Activated CD8-positive, alpha-beta memory T cell treated with anti-CD3 and anti-CD28 coated beads, Interleukin-2, amount 10 ng/mL, durations not matched to agents 7 days and 5 days (primary cell): ENCODE results near the gene RAB44. TPM values are rescaled to one million over a fixed set of nuclear protein-coding genes. Genes with fewer than 3 reads are reported as not detected.
"Not testable (repeated sequence)": the region's sequence is repeated elsewhere in the genome, so short reads cannot be mapped to it uniquely, and the experiment has no call there.

Source experiments
- ATAC-seq: fragments of 150-1000 bp; cut with Tn5 transposase; one replicate; pipeline ENCODE4 v1.10.0; 2021; ENCODE audit warnings: moderate library complexity
- CTCF ChIA-PET: fragments of 350-600 bp; sonication (Branson Sonifier 250); formaldehyde crosslinking; loops from one replicate; lab custom pipeline; 2021; ENCODE audit warnings: antibody characterized with exemption; lab: Charles Lee
- DNase-seq: peaks from one replicate; pipeline ENCODE4 v3.0.0-alpha.2; 2020
- H3K27ac Mint-ChIP-seq: one replicate; pipeline ENCODE4 v1.8.0; 2021; ENCODE audit warnings: mild to moderate bottlenecking, mixed read lengths
- H3K27me3 Mint-ChIP-seq: one replicate; pipeline ENCODE4 v1.8.0; 2021; ENCODE audit warnings: mixed read lengths
- H3K36me3 Mint-ChIP-seq: one replicate; pipeline ENCODE4 v1.8.0; 2021; ENCODE audit warnings: mild to moderate bottlenecking, mixed read lengths
- H3K4me1 Mint-ChIP-seq: one replicate; pipeline ENCODE4 v1.8.0; 2021; ENCODE audit warnings: mixed read lengths
- H3K4me3 Mint-ChIP-seq: one replicate; pipeline ENCODE4 v1.8.0; 2021; ENCODE audit warnings: mild to moderate bottlenecking, moderate library complexity, mixed read lengths
- H3K9me3 Mint-ChIP-seq: one replicate; pipeline ENCODE4 v1.8.0; 2022; ENCODE audit warnings: low read depth, mixed read lengths
- total RNA-seq, 2 experiments: library from RNA; stranded (reverse); gene quantifications; one replicate each; pipeline ENCODE4 v1.2.3, GENCODE V29; 2021

RAB44 gene, protein sequence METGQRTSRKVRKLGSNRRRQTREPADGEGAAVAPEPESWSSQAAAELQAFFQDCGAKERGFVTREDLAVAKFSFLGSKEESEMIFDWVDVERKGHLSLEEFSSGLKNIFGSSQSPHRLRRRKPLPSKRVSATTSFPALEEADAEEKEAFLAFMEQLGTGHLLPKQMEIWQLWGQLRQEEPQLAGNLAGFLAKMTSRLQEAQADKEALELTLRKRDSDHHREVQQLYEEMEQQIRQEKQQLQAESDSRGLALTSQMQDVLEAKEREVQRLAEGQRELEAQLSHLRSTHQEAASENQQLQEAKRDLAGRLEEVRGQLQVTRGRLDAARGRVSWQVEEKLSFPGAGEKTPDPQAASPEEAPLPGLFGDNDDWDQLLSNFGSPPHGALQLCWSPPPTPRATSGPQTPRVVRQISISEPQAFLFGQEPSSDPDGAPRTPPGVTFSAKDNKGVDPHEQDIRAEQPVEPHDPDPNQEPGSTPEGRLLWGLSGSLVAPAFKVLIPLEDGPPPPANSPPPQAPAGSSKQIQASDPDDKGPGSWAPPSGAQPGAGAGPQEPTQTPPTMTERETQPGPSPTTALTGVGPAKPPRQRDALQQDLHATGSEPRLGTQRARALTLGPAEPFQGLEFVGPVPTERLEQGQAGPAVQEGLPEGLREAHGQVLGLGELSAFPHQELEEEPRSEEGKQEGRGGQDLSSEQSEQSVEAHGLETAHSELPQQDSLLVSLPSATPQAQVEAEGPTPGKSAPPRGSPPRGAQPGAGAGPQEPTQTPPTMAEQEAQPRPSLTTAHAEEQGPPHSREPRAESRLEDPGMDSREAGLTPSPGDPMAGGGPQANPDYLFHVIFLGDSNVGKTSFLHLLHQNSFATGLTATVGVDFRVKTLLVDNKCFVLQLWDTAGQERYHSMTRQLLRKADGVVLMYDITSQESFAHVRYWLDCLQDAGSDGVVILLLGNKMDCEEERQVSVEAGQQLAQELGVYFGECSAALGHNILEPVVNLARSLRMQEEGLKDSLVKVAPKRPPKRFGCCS
- total RNA-seq = not detected

DNA sequence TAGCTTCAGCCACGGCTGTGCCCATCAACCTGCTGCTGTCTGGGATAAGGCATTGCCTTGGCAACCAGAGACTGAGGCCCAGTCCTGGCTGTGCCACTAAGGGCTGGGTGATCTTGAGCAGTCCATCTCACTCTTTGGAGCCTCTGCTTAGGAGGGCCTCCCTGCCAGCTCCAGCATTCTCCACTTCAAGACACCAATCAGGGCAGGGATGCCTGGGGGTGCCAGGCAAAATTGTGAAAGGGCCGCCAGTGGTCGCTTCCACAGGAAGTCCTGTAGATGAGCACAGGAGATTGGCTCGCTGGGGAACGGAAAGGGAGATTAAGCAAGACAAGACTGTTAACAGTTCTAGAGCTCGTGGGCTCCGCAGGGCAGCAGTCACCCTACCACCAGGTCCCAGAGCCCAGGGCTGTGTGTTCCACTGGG lies at the start of gene RAB44:
TSS of gene RAB44 (plus strand) at position 346 of the 423 bp plus-strand sequence. CDS start 6,410 bp downstream, outside the sequence.
- peaks cover 2% of the 10 kb centered on the region for H3K36me3 Mint-ChIP-seq
- peaks cover 41% of the 10 kb centered on the region for H3K4me1 Mint-ChIP-seq
- DNase-seq (no peak), ATAC-seq (no peak)
- no peak within 1 kb of the TSS for H3K27ac Mint-ChIP-seq
- CTCF ChIA-PET = interaction anchor here (0.9 to 1.7 kb wide), 4 partner anchors 9 to 82 kb away, joined by 3 to 5 read pairs (median 3); partner anchors contain the start of gene CDKN1A
- H3K9me3 Mint-ChIP-seq = no peaks in the 10 kb centered on the region
- H3K4me3 Mint-ChIP-seq = no peak within 1 kb of the TSS
- no peaks in the 10 kb centered on the region for H3K27me3 Mint-ChIP-seq

DNA sequence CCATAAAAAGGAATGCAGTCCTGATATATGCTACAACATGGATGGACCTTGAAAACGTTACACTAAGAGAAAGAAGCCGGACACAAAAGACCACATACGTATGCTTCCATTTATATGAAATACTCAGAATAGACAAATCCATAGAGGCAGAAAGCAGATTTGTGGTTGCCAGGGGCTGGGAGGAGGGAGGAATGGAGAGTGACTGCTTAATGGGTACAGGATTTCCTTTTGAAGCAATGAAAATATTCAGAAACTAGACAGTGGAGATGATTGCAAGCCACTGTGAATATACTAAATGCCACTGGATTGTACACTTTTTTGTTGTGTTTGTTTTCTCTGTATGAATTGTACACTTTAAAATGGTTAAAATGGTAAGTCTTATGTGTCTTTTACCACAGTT lies 48.5 kb upstream of the RAB44 start:
- no peak for ATAC-seq
- no peaks in the 10 kb centered on the region for H3K9me3 Mint-ChIP-seq
- no peak for DNase-seq
- H3K27me3 Mint-ChIP-seq = peaks cover 51% of the 10 kb centered on the region
- CTCF ChIA-PET = no interaction called here
- no peaks in the 10 kb centered on the region for H3K36me3 Mint-ChIP-seq
- H3K4me3 Mint-ChIP-seq = no peak overlapping the region
- no peaks in the 10 kb centered on the region for H3K4me1 Mint-ChIP-seq
- no peak overlapping the region for H3K27ac Mint-ChIP-seq

DNA sequence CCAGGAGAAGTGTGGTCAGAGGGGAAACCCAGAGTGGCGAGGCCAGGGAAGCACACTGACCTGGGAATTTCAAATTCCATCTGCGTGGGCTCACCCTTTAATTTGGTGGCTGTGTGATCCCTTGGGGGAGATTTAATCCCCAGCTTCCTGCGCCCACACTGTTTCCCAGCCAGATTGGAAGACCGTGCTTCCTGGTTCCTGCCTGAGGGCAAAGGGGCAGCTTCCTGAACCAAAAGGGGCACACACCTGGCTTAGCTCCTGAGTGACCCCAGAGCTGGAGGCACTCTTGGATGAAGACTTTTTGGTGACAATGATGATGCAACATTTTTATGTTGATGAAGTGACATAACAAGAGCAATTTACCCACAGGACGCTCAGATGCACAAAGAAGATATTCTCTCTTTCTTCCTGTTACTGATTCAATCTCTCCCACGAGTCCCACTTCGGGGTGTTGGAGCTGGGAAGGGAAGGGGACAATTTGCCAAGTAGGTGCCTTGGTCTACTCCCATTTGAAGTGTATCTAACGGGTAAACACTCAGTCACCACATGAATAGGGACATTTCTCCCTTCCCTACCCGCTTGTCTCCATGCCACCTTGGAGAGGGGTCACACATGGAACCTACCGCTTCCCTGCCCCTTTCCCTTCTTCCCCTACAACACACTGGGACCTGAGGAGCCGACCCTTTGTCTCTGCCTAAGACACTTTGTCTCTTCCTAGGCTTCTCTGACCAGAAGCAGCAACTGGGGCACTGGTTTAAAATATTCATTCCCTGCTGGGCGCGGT lies 47.7 kb upstream of the RAB44 start:
- Mint-ChIP-seq H3K9me3 (no peaks in the 10 kb centered on the region), H3K4me1 (no peaks in the 10 kb centered on the region), H3K27ac (no peak overlapping the region), H3K4me3 (no peak overlapping the region), H3K36me3 (no peaks in the 10 kb centered on the region), H3K27me3 (peaks cover 54% of the 10 kb centered on the region)
- ATAC-seq = no peak
- CTCF ChIA-PET = interaction anchor here (1.6 kb wide), 1 partner anchor 7 kb away, joined by 3 read pairs; no protein-coding TSS in a partner anchor
- no peak for DNase-seq

DNA sequence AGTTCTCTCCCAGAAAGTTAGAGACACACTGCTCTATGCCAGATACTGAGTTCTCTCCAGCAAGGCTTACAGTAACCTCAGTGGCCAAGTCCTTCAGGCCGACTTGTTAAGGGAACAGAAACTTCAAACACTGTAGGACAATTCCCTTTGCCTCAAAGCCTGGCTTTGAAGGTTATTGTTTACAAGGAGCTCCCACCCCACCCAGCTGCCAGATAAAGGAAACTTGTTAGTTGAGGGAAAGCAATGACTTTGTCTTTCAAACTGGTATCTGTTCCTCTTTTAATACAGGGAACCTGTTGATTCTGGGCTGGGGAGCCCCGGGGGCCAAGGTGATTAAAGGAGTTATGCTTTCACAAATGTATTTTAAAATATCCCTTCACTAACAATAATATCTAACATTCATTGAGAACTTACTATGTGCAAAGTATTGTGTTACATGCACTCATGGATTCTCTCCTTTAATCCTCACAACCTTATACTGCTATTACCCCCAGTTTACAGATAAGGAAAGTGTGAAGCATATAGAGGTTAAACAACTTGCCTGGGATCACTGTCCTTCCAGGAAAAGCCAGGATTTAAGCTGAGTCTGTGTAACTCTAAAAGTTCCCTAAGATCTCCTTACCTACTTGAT lies 46.7 kb upstream of the RAB44 start:
- peaks cover 64% of the 10 kb centered on the region for H3K27me3 Mint-ChIP-seq
- no peaks in the 10 kb centered on the region for H3K36me3 Mint-ChIP-seq
- H3K27ac Mint-ChIP-seq = no peak overlapping the region
- no peak for ATAC-seq
- DNase-seq = no peak
- H3K4me3 Mint-ChIP-seq = no peak overlapping the region
- H3K4me1 Mint-ChIP-seq = no peaks in the 10 kb centered on the region
- CTCF ChIA-PET = interaction anchor here (1.6 to 2.4 kb wide), 2 partner anchors 8 to 36 kb away, joined by 3 to 7 read pairs; no protein-coding TSS in a partner anchor
- H3K9me3 Mint-ChIP-seq = no peaks in the 10 kb centered on the region

DNA sequence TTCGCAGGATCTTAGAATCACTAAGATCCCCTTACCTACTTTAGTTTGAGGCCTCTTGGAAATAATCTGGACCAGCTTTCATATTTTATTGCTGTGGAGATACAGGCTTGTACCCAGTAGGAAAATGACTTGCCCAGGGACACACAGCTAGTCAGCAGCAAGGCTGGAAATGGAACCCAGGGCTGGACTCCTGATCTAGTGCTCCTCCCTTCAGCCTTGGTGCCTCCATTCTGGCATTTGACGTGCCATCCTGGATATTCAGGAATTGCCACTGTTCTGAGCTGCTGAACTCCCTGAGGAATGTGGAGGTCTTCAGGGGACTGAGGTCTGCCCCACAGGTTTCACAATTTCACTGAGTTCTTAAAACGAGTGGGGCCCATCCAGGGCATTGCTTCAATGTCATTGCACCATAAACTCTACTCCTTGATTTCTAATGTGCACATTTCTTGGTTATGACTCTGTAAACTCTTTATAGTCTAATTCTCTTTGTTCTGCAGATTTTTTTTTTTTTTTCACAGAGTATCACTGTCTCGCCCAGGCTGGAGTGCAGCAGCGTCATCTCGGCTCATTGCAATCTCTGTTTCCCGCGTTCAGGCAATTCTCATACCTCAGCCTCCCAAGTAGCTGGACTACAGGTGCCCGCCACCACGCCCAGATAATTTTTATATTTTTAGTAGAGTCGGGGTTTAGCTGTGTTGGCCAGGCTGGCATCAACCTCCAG lies 45.8 kb upstream of the RAB44 start:
- H3K9me3 Mint-ChIP-seq = no peaks in the 10 kb centered on the region
- no peaks in the 10 kb centered on the region for H3K36me3 Mint-ChIP-seq
- no peaks in the 10 kb centered on the region for H3K4me1 Mint-ChIP-seq
- H3K27ac Mint-ChIP-seq = no peak overlapping the region
- H3K27me3 Mint-ChIP-seq = peaks cover 68% of the 10 kb centered on the region
- no peak overlapping the region for H3K4me3 Mint-ChIP-seq
- CTCF ChIA-PET = interaction anchor here (1.6 to 2.4 kb wide), 2 partner anchors 9 to 37 kb away, joined by 3 to 7 read pairs; no protein-coding TSS in a partner anchor
- ATAC-seq (no peak), DNase-seq (no peak)

DNA sequence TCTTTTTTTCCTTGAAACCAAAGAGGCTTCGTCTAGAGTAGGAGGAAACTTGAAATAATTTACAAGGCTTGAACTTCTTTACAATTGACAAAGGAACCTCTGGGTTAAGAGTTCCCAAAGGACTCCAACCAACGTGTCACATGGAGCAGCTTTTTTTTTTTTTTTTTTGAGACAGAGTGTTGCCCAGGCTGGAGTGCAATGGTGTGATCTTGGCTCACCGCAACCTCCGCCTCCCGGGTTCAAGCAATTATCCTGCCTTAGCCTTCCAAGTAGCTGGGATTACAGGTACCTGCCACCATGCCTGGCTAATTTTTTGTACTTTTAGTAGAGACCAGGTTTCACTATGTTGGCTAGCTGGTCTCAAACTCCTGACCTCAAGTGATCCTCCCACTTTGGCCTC lies 43.2 kb upstream of the RAB44 start:
- peaks cover 78% of the 10 kb centered on the region for H3K27me3 Mint-ChIP-seq
- H3K27ac Mint-ChIP-seq, DNase-seq, H3K9me3 Mint-ChIP-seq, ATAC-seq, H3K4me3 Mint-ChIP-seq, H3K4me1 Mint-ChIP-seq, CTCF ChIA-PET, H3K36me3 Mint-ChIP-seq: not testable (repeated sequence)

DNA sequence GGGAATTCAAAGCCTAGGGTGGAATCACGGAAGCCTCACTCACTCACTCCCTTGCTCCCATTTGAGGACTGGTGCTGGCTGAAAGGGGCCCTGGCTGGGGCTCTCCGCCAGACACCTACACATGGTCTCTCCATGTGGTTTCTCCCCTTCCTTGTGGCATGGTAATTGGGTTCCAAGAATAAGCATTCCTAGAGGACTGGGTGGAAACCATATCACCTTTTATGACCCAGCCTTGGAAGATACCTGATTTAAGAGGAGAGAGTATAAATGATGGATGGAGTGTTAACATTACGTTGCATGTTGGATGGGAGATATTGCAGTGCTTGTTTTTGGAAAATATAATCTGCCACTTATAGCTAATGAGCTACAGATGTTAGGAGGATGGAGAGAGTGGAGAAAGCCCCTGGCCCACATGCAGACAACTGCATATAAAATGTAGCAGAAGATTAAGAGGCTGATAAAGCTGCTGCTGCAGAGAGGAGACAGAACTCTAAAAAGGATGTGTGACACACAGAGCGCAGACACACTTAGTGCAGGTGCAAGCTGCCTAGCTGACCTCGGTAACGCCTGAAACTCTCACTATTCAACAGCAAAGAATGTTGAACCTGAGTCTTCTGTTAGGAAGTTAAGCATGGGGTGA lies 42.4 kb upstream of the RAB44 start:
- Mint-ChIP-seq H3K36me3 (no peaks in the 10 kb centered on the region), H3K9me3 (no peaks in the 10 kb centered on the region), H3K27ac (no peak overlapping the region), H3K27me3 (peaks cover 78% of the 10 kb centered on the region), H3K4me1 (no peaks in the 10 kb centered on the region), H3K4me3 (no peak overlapping the region)
- CTCF ChIA-PET = no interaction called here
- no peak for ATAC-seq
- no peak for DNase-seq

DNA sequence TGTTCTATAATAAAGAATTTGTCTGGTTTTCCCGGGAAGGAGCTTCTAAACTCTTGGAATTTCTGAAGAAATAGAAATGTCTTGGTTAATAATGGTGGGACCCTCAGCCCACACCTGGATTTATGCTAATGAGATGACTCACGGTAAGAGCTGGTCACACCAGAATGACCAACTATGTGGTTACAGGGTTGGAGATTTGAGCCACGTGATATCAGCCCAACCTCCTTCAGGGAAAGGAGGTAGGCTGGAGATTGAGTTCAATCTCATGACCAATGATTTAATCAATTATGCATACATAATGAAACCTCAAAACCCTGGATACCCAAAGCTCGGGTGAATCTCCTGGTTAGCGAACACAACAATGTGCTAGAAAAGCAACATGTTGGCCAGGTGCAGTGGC lies 41.2 kb upstream of the RAB44 start:
- DNase-seq (no peak), ATAC-seq (no peak)
- H3K4me1 Mint-ChIP-seq = no peaks in the 10 kb centered on the region
- H3K9me3 Mint-ChIP-seq = no peaks in the 10 kb centered on the region
- CTCF ChIA-PET = interaction anchor here (1.4 kb wide), 1 partner anchor 110 kb away, joined by 4 read pairs; no protein-coding TSS in a partner anchor
- no peaks in the 10 kb centered on the region for H3K36me3 Mint-ChIP-seq
- no peak overlapping the region for H3K27ac Mint-ChIP-seq
- peaks cover 66% of the 10 kb centered on the region for H3K27me3 Mint-ChIP-seq
- H3K4me3 Mint-ChIP-seq = no peak overlapping the region

DNA sequence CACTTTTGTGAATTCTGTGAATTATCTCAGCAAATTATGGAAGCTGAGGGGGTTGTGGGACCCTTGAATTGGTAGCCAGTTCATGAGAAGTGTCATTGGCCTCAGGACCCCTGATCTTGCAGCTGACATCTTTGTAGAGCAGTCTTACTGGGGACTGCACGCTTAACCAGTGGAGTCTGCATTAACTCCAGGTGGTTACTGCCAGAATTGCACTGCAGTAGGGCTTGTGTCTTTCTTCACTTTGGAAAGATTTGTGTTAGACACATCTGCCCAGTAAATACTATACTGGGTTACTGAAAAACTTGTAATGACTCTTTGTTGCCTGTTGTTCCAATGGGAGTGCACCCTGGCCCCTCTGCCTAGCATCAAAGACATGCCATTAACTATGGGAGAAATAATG lies 40.4 kb upstream of the RAB44 start:
- H3K27me3 Mint-ChIP-seq = peaks cover 60% of the 10 kb centered on the region

DNA sequence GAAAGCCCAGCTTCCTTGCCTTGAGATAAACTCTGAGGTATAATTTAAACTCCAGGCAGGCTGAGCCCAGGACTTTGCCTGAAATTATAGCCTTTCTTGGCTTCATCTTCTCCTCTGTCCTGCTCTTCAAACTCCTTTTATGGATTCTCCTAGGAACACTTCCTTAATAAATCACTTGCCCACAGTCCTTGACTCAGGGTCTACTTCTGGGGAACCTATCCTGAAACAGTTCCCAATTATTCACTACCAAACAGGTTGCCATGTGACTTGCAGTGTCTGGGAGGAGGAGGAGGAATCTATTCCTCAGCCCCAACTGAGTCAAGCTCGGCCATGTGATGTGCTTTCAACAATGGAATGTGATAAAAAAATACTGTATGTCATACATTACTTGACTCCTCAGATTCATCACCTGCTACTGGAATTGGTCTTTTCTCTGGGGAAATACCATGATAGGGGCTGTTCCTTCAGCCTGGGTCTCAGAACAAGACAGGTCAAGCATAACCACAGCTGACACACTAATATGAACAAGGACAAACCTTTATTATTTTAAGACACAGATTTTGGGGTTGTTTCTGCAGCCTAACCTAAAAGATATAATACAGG lies 39.6 kb upstream of the RAB44 start:
- no peak overlapping the region for H3K4me3 Mint-ChIP-seq
- peaks cover 63% of the 10 kb centered on the region for H3K27me3 Mint-ChIP-seq
- CTCF ChIA-PET = interaction anchor here (1.0 kb wide), 1 partner anchor 10 kb away, joined by 3 read pairs; no protein-coding TSS in a partner anchor
- H3K9me3 Mint-ChIP-seq = no peaks in the 10 kb centered on the region
- DNase-seq (no peak), ATAC-seq (no peak)
- no peaks in the 10 kb centered on the region for H3K36me3 Mint-ChIP-seq
- no peaks in the 10 kb centered on the region for H3K4me1 Mint-ChIP-seq
- H3K27ac Mint-ChIP-seq = no peak overlapping the region

More for the DNA sequence above, 40.4 kb upstream of the RAB44 start:
- Mint-ChIP-seq H3K27ac (no peak overlapping the region), H3K4me1 (no peaks in the 10 kb centered on the region), H3K9me3 (no peaks in the 10 kb centered on the region), H3K4me3 (no peak overlapping the region), H3K36me3 (no peaks in the 10 kb centered on the region)
- ATAC-seq = no peak
- CTCF ChIA-PET = interaction anchor here (1.0 to 1.4 kb wide), 2 partner anchors 9 to 109 kb away, joined by 3 to 4 read pairs; no protein-coding TSS in a partner anchor
- no peak for DNase-seq

DNA sequence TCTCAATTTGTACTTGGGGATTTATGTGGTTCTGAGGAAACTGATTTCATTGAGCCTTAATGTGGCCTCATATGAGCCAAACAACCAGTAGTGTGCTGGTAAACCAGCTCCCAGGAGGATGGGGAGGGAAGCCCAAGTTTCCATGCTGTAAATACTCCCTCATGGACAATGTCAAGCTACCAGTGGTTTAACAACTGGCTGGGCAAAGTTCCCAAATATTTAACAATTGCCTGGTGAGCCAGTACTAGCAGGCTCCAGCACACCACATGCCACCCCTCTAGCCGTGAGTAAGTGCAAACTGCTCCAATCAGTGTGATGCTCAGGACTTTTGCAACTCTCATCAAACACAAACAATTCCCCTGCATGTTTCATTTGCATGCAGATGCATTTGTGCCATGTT lies 38.4 kb upstream of the RAB44 start:
- CTCF ChIA-PET = no interaction called here
- no peak overlapping the region for H3K27ac Mint-ChIP-seq
- peaks cover 4% of the 10 kb centered on the region for H3K4me1 Mint-ChIP-seq
- peaks cover 59% of the 10 kb centered on the region for H3K27me3 Mint-ChIP-seq
- H3K4me3 Mint-ChIP-seq = no peak overlapping the region
- no peaks in the 10 kb centered on the region for H3K9me3 Mint-ChIP-seq
- H3K36me3 Mint-ChIP-seq = no peaks in the 10 kb centered on the region
- DNase-seq (no peak), ATAC-seq (no peak)
